H1 (cell line): ENCODE results near the gene GMEB2. TPM values are rescaled to one million over a fixed set of nuclear protein-coding genes. Genes with fewer than 3 reads are reported as not detected.

ENCODE experiments used
- ATF2 ChIP-seq: IDR thresholded peaks from 2 replicates; pipeline ENCODE4 v1.6.1; 2012; ENCODE audit warnings: low read length, inconsistent platforms
- BACH1 ChIP-seq: IDR thresholded peaks from 2 replicates; pipeline ENCODE4 v1.6.1; 2012; ENCODE audit warnings: low read length, improper control_type of control experiment
- CHD7 ChIP-seq: fragments of 300-600 bp; sonication (generic); IDR thresholded peaks from 2 replicates; pipeline ENCODE4 v1.7.1; 2012; ENCODE audit warnings: low read length, moderate library complexity, mild to moderate bottlenecking, inconsistent platforms; ENCODE audit not compliant: insufficient replicate concordance
- JUND ChIP-seq: IDR thresholded peaks from 2 replicates; pipeline ENCODE4 v1.6.1; 2011; ENCODE audit warnings: mild to moderate bottlenecking, improper control_type of control experiment, low read length
- polyA plus RNA-seq, 7 experiments: library from polyadenylated mRNA; depleted of rRNA in 3 of 7; stranded (reverse) in 5 of 7; unstranded in 2 of 7; fragments of >200 nt in 5 of 7; fragments of 200-250 nt in 2 of 7; gene quantifications; 1 replicate in 5 of 7; 2 replicates in 1 of 7; 4 replicates in 1 of 7; pipeline versions ENCODE4 v1.2.1 to v1.2.3, GENCODE V29; 2011 to 2013; ENCODE audit warnings: missing spikeins in 2 of 7, mixed read lengths in 2 of 7
- total RNA-seq: library from RNA; stranded (reverse); fragmentation: NEBNext Ultra II Directional; extraction: Animal tissue kit (Norgen Biotek cat#: 25700); gene quantifications from 2 replicates; pipeline ENCODE4 v1.2.1, GENCODE V29; 2021

Gene GMEB2
- total and polyA plus RNA-seq, 2 of the 8 experiments (the other 6 are each of a cell fraction or from before 2014, with no cell fraction given) = 12.9 to 14.2 TPM

GRCh38 chr20:63663332-63664066, 36.6 kb upstream of the GMEB2 start (continued):
- TF ChIP-seq ATF2 (no peak), JUND (no peak), CHD7 (no peak), BACH1 (no peak)
